ENCODE results near the gene SERPINE1. TPM values are rescaled to one million over a fixed set of nuclear protein-coding genes. Genes with fewer than 3 reads are reported as not detected.
"Not testable (repeated sequence)": the region's sequence is repeated elsewhere in the genome, so short reads cannot be mapped to it uniquely, and the experiment has no call there.

Gene SERPINE1
- total RNA-seq, 2 experiments from 2014 or later: 0.05 to 0.07 TPM

GRCh38 chr7:101092266-101092905 is 34.5 kb upstream of the SERPINE1 start:
- not testable (repeated sequence) for ATAC-seq; H3K9me3 Mint-ChIP-seq (ENCODE audit: low read depth); H3K4me3 Mint-ChIP-seq

DNA sequence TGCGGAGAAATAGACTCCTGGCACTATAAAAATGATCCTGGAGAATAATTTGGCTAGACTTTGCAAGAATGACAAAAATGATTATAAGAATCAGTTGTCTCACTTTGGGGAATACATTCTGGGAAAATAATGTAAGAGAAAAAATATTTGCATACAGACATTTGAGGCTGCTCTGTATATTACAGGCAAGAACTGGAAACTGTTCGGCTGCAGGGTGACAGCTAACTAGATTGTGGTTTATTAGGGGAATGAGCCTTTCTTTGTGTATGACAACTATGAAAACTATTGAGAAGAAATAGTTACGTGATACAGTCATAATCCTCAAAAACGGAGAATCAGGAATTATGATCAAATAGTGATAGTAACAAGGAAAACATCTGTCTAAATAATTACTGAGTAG is 33.0 kb upstream of the SERPINE1 start:
- ATAC-seq: no peak
- intact Hi-C loops (cut with DNase I, micrococcal nuclease): no loop called here
- no peak for DNase-seq
- POLR2A ChIA-PET: no interaction called here
- Mint-ChIP-seq H3K27ac (no peak overlapping the region), H3K4me3 (no peak overlapping the region), H3K4me1 (peaks cover 13% of the 10 kb centered on the region), H3K36me3 (ENCODE audit: low read depth) (peaks cover 11% of the 10 kb centered on the region), H3K9me3 (ENCODE audit: low read depth) (no peaks in the 10 kb centered on the region), H3K27me3 (no peaks in the 10 kb centered on the region)
- CTCF ChIA-PET: no interaction called here

More at GRCh38 chr7:101092266-101092905, 34.5 kb upstream of the SERPINE1 start:
- H3K27me3 Mint-ChIP-seq; CTCF ChIA-PET; POLR2A ChIA-PET; DNase-seq; intact Hi-C loops (cut with DNase I, micrococcal nuclease); H3K27ac Mint-ChIP-seq: not testable (repeated sequence)
- H3K4me1 Mint-ChIP-seq: peaks cover 19% of the 10 kb centered on the region
- H3K36me3 Mint-ChIP-seq (ENCODE audit: low read depth): peaks cover 18% of the 10 kb centered on the region

- CTCF ChIA-PET: interaction anchor here (0.6 to 1.9 kb wide), 7 partner anchors 9 to 886 kb away, joined by 3 to 6 read pairs (median 3); partner anchors contain the start of gene TRIM56
- H3K27me3 Mint-ChIP-seq: no peaks in the 10 kb centered on the region
- POLR2A ChIA-PET: no interaction called here
Measured at GRCh38 chr7:101094376-101094775, 32.5 kb upstream of the SERPINE1 start.

DNA sequence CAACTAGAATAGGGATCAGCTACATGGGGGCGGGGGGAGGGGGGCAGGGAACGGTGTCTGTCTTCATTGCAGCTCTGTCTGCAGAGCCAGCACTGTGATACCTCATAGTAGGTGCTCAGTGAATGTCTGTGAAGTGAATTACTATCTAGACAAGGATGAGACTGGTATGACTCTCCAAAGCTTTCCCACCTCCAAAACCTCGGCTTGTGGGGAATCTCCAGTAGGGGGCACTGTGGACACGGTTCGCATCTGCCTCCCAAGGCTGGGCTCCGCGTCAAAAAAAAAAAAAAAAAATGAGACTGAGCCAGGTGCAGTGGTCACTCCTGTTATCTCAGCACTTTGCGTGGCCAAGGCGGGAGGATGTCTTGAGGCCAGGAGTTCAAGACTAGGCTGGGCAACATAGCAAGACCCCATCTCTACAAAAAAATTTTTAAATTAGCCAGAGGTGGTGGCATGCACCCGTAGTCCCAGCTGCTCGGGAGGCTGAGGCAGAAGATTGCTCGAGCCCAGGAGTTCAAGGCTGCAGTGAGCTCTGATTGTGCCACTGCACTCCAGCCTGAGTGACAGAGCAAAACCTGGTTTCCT is 32.0 kb upstream of the SERPINE1 start:
- ChIA-PET POLR2A (no interaction called here), CTCF (interaction anchor here (0.6 to 2.1 kb wide), 10 partner anchors 10 to 886 kb away, joined by 3 to 9 read pairs (median 3); partner anchors contain the start of genes TRIM56 and UFSP1)
- Mint-ChIP-seq H3K9me3 (ENCODE audit: low read depth) (no peaks in the 10 kb centered on the region), H3K27me3 (no peaks in the 10 kb centered on the region), H3K36me3 (ENCODE audit: low read depth) (peaks cover 6% of the 10 kb centered on the region), H3K4me1 (peaks cover 9% of the 10 kb centered on the region), H3K27ac (no peak overlapping the region), H3K4me3 (no peak overlapping the region)
- peak; percentile 65 for DNase-seq
- ATAC-seq: peak; percentile 49
- intact Hi-C loops (cut with DNase I, micrococcal nuclease): no loop called here

More at GRCh38 chr7:101094376-101094775, 32.5 kb upstream of the SERPINE1 start:
- ATAC-seq (no peak), DNase-seq (no peak)
- H3K36me3 Mint-ChIP-seq (ENCODE audit: low read depth): peaks cover 8% of the 10 kb centered on the region
- H3K9me3 Mint-ChIP-seq (ENCODE audit: low read depth): no peaks in the 10 kb centered on the region
- no peak overlapping the region for H3K4me3 Mint-ChIP-seq
- intact Hi-C loops (cut with DNase I, micrococcal nuclease): no loop called here
- H3K27ac Mint-ChIP-seq: no peak overlapping the region
- H3K4me1 Mint-ChIP-seq: peaks cover 10% of the 10 kb centered on the region

- Mint-ChIP-seq H3K36me3 (ENCODE audit: low read depth) (no peaks in the 10 kb centered on the region), H3K9me3 (ENCODE audit: low read depth) (no peaks in the 10 kb centered on the region), H3K4me1 (peaks cover 13% of the 10 kb centered on the region), H3K27ac (no peak overlapping the region), H3K4me3 (no peak overlapping the region), H3K27me3 (peaks cover 9% of the 10 kb centered on the region)
- CTCF ChIA-PET: interaction anchor here (0.6 to 2.1 kb wide), 5 partner anchors 18 to 209 kb away, joined by 3 to 9 read pairs (median 3); no protein-coding TSS in a partner anchor
- ATAC-seq (no peak), DNase-seq (no peak)
- POLR2A ChIA-PET: no interaction called here
- intact Hi-C loops (cut with DNase I, micrococcal nuclease): no loop called here
Measured at GRCh38 chr7:101096331-101096956, 30.5 kb upstream of the SERPINE1 start.

DNA sequence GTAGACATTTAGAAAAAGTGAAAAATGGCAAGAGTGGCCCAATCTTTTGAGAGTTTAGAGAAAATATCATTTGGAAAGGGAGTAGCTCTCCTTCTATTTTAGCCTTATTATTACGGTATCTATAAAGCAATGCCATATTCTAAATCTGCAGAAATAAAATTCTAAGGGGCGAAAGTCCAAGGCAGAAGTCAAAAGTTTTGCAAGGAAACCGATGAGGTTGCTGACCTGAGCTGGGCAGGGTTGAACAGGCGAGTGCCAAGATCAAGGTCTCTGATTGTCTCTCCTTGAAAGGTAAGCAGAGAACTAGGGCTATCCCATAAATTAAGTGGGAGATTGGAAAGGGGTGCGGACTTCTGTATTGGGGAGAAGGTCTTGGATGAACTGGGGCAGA is 30.0 kb upstream of the SERPINE1 start:
- Mint-ChIP-seq H3K27ac (no peak overlapping the region), H3K4me3 (no peak overlapping the region), H3K36me3 (ENCODE audit: low read depth) (no peaks in the 10 kb centered on the region), H3K4me1 (peaks cover 13% of the 10 kb centered on the region), H3K27me3 (peaks cover 13% of the 10 kb centered on the region), H3K9me3 (ENCODE audit: low read depth) (no peaks in the 10 kb centered on the region)
- ChIA-PET POLR2A (no interaction called here), CTCF (interaction anchor here (0.7 to 2.1 kb wide), 4 partner anchors 19 to 186 kb away, joined by 3 to 9 read pairs (median 4); no protein-coding TSS in a partner anchor)
- intact Hi-C loops (cut with DNase I, micrococcal nuclease): no loop called here
- no peak for ATAC-seq
- no peak for DNase-seq

- CTCF ChIA-PET: interaction anchor here (0.6 to 0.9 kb wide), 2 partner anchors 29 to 644 kb away, joined by 3 read pairs; no protein-coding TSS in a partner anchor
- Mint-ChIP-seq H3K4me1 (peaks cover 13% of the 10 kb centered on the region), H3K9me3 (ENCODE audit: low read depth) (no peaks in the 10 kb centered on the region), H3K27ac (no peak overlapping the region), H3K36me3 (ENCODE audit: low read depth) (no peaks in the 10 kb centered on the region), H3K4me3 (no peak overlapping the region), H3K27me3 (peaks cover 14% of the 10 kb centered on the region)
- no peak for ATAC-seq
- intact Hi-C loops (cut with DNase I, micrococcal nuclease): no loop called here
- DNase-seq: no peak
- POLR2A ChIA-PET: interaction anchor here (1.2 kb wide), 1 partner anchor 46 kb away, joined by 5 read pairs; no protein-coding TSS in a partner anchor
Measured at GRCh38 chr7:101097561-101097960, 29.3 kb upstream of the SERPINE1 start.

DNA sequence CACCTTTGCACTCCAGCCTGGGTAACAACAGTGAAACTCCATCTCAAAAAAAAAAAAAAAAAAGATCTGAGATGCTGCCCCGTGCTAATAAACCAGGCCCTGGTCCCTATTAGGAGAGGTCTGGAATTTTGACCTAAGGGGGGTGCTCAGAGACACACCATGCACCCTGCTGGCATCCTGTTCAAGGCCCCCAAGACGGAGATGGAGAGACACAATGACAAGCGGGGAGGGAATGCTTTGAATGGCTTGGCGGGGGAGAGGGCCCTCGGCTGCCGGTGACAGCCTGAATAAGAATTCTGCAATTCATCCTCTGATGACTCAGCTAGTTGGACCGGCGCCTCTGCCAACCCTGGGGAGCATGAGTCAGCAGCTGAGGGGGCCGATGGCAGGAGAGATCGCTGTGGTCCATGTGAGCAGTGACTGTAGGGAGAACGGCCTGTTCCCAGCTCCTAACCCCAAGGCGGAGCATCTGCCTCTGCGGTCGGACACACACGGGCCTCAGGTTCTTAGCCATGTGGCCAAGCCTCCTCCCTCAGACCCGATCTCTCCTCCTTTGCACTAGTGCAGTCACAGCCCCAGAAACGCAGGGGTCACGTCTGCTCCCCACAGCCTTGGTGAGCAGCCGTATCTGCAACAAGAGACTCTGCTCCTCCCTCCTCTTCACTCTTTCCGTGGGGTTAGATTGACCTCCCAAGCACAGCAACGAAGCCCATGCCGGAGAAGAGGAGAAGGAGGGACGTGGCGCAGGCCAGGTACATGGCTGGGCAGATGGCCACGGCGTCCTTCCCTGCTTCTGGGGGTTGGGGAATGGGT is 26.7 kb upstream of the SERPINE1 start:
- CTCF ChIA-PET: interaction anchor here (1.0 to 1.7 kb wide), 2 partner anchors 15 to 23 kb away, joined by 4 to 6 read pairs; partner anchors contain the start of gene TRIM56
- H3K27ac Mint-ChIP-seq: no peak overlapping the region
- ATAC-seq (peak; percentile 91), DNase-seq (peak; percentile 84)
- H3K4me1 Mint-ChIP-seq: peaks cover 13% of the 10 kb centered on the region
- H3K36me3 Mint-ChIP-seq (ENCODE audit: low read depth): no peaks in the 10 kb centered on the region
- no peaks in the 10 kb centered on the region for H3K9me3 Mint-ChIP-seq (ENCODE audit: low read depth)
- intact Hi-C loops (cut with DNase I, micrococcal nuclease): no loop called here
- POLR2A ChIA-PET: no interaction called here
- peaks cover 26% of the 10 kb centered on the region for H3K27me3 Mint-ChIP-seq
- no peak overlapping the region for H3K4me3 Mint-ChIP-seq

DNA sequence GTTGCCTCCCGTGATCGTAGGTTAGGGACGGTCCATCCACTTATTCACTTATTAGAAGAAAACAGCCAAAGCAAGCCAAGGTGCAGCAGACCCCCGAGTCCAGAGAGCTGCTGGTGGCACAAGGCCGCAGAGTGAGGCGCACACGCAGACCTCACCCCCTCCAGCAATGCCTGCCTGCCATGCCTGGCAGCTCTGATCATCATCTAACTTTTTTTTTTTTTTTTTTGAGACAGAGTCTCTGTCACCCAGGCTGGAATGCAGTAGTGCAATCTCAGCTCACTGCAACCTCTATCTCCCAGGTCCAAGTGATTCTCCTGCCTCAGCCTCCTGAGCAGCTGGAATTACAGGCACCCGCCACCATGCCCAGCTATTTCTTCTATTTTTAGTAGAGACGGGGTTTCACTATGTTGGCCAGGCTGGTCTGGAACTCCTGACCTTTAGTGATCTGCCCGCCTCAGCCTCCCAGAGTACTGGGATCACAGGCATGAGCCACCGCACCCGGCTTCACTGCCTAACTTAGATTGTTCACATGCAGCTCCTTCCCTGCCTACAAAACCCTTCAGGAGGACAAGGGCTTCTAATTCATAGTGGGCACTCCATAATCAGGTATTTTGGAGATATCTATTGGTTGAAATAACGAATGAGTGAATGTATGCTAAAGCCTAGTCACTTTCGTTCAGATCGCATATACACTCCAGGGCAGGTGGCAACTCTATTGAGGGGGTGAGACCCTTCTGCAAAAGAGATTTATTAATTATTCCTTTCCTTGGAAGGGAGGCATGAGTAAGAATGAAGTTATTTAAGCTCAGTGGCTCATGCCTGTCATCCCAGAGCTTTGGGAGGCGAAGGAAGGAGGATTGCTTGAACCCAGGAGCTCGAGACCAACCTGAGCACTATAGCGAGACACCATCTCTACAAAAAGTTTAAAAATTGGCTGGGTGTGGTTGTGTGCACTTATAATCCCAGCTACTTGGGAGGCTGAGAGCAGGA is 25.8 kb upstream of the SERPINE1 start:
- Mint-ChIP-seq H3K36me3 (ENCODE audit: low read depth) (no peaks in the 10 kb centered on the region), H3K9me3 (ENCODE audit: low read depth) (no peaks in the 10 kb centered on the region), H3K4me1 (peaks cover 13% of the 10 kb centered on the region), H3K27me3 (peaks cover 26% of the 10 kb centered on the region), H3K4me3 (no peak overlapping the region), H3K27ac (no peak overlapping the region)
- intact Hi-C loops (cut with DNase I, micrococcal nuclease): no loop called here
- CTCF ChIA-PET: interaction anchor here (1.1 kb wide), 1 partner anchor 11 kb away, joined by 3 read pairs; no protein-coding TSS in a partner anchor
- POLR2A ChIA-PET: no interaction called here
- no peak for DNase-seq
- no peak for ATAC-seq

- Mint-ChIP-seq H3K27me3 (peaks cover 29% of the 10 kb centered on the region), H3K4me3 (no peak overlapping the region), H3K9me3 (ENCODE audit: low read depth) (no peaks in the 10 kb centered on the region), H3K4me1 (peaks cover 13% of the 10 kb centered on the region), H3K27ac (no peak overlapping the region), H3K36me3 (ENCODE audit: low read depth) (no peaks in the 10 kb centered on the region)
- intact Hi-C loops (cut with DNase I, micrococcal nuclease): no loop called here
- ChIA-PET CTCF (interaction anchor here (1.1 kb wide), 1 partner anchor 12 kb away, joined by 3 read pairs; no protein-coding TSS in a partner anchor), POLR2A (no interaction called here)
- DNase-seq (no peak), ATAC-seq (no peak)
Measured at GRCh38 chr7:101102026-101102425, 24.9 kb upstream of the SERPINE1 start.

All from activated CD4-positive, alpha-beta T cell treated with anti-CD3 and anti-CD28 coated beads for 36 hours (primary cell).